Activated naive CD8-positive, alpha-beta T cell (primary cell): ENCODE measurements around the gene IGF2BP3.
"Not testable (repeated sequence)": the region's sequence is repeated elsewhere in the genome, so short reads cannot be mapped to it uniquely, and the experiment has no call there.

ENCODE experiments used
- H3K27ac Mint-ChIP-seq: one replicate; pipeline ENCODE4 v1.8.0; 2021; ENCODE audit warnings: mixed read lengths
- H3K27me3 Mint-ChIP-seq: one replicate; pipeline ENCODE4 v1.8.0; 2021; ENCODE audit warnings: mixed read lengths
- H3K36me3 Mint-ChIP-seq: one replicate; pipeline ENCODE4 v1.8.0; 2021; ENCODE audit warnings: mixed read lengths
- H3K4me1 Mint-ChIP-seq: one replicate; pipeline ENCODE4 v1.8.0; 2021; ENCODE audit warnings: low read depth, mixed read lengths
- H3K4me3 Mint-ChIP-seq: one replicate; pipeline ENCODE4 v1.8.0; 2021; ENCODE audit warnings: mild to moderate bottlenecking, mixed read lengths
- H3K9me3 Mint-ChIP-seq: one replicate; pipeline ENCODE4 v1.8.0; 2021; ENCODE audit warnings: low read depth, mixed read lengths

The IGF2BP3 gene

DNA sequence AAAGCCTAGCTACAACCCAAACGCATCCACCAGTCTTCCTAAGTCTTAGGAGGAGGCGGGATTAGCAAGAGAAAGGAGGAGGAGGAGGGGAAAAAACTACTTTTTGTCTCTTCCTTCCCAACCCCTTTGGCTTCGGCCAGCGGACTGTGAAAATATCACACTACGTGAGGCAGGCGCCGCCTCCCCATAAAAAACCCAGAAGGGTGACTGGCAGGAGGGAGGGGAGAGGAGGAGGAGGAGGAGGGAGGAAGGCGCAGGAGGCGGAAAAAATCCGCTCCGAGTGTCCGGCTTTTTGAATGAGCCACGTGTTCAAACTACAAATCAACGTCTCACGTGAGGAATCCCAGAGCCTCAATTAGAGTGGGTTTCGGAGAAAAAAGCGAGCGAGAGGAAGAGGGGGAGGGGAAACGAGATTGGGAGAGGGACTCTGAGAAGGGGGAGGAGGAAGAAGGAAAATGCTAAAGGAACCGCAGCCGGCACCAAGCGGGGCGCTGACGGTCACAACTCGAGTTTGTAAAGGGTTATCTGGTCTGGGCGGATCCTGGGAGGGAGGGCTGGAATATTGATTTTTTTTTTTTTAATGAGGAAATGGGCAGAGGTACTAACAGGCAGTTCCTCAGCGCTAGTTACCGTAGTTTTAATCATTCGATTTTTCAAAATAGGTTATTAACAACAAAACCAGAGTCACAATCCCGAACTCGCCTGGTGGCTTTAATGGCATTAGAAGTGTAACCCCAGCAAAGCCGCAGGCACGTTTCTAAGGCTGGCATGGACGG, at the start of gene IGF2BP3:
Gene IGF2BP3, minus strand, starts transcription at position 162 of the 776 bp plus-strand sequence. CDS start 381 bp downstream, outside the sequence.
- Mint-ChIP-seq H3K4me3 (peak within 1 kb of the TSS; percentile 84), H3K4me1 (peaks cover 44% of the 10 kb centered on the region), H3K27ac (peak within 1 kb of the TSS; percentile 67), H3K9me3 (no peaks in the 10 kb centered on the region), H3K27me3 (peaks cover 49% of the 10 kb centered on the region), H3K36me3 (no peaks in the 10 kb centered on the region)

DNA sequence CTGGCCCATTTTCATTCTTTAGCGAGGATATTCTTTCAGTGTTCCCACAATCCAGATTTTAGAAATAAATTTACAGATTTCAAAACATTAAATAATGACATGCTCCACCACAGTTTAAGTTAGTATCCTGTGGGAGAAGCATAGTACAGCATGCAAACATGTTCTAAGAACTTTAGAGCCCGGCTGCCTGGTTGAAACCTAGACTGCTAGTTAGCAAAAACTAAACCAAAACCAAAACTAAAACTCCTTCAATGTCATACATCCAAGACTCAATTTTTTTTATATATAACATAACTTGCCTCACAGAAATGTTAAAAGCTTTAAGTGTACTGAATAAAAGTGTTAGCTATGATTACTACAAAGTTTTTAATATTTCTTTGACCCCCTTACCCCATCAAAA, 44.5 kb upstream of the IGF2BP3 start:
- no peak overlapping the region for H3K4me3 Mint-ChIP-seq
- peak overlapping the region; percentile 80 for H3K27ac Mint-ChIP-seq
- H3K27me3 Mint-ChIP-seq: no peaks in the 10 kb centered on the region
- peaks cover 21% of the 10 kb centered on the region for H3K36me3 Mint-ChIP-seq
- H3K4me1 Mint-ChIP-seq: peaks cover 22% of the 10 kb centered on the region
- H3K9me3 Mint-ChIP-seq: no peaks in the 10 kb centered on the region

DNA sequence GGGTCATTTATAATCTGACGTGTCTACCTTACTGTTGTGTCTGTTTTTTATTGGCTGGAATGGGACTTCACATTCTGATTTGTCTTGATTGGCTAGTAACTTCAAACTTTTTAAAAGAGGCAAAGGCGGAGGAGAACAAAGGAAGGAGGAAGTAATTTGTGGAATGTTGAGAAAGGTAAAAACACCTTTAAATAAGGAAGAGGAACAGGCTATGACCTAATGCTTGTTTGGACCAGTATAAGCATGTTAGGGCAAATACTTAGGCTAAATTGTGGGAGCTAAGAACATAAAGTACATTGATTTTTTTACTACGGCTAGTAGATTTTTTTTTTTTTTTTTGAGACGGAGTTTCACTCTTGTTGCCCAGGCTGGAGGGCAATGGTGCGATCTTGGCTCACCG, 43.5 kb upstream of the IGF2BP3 start:
- H3K27me3 Mint-ChIP-seq, H3K4me3 Mint-ChIP-seq, H3K9me3 Mint-ChIP-seq: not testable (repeated sequence)
- peaks cover 22% of the 10 kb centered on the region for H3K4me1 Mint-ChIP-seq
- peaks cover 19% of the 10 kb centered on the region for H3K36me3 Mint-ChIP-seq
- H3K27ac Mint-ChIP-seq: peak overlapping the region; percentile 52

DNA sequence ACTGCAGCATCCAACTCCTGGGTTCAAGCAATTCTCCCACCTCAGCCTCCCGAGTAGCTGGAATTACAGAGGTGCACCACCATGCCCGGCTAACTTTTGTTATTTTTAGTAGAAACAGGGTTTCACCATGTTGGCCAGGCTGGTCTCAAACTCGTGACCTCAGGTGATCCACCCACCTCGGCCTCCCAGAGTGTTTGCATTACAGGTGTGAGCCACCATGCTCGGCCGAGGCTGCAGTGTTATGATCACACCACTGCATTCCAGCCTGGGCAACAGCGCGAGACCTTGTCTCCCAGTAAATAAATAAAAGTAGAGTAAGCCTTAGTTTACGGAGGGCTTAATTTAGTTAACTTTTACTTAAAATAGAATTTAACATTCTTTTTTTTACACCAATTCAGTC, 23.7 kb upstream of the IGF2BP3 start:
- no peaks in the 10 kb centered on the region for H3K9me3 Mint-ChIP-seq
- H3K4me1 Mint-ChIP-seq: peaks cover 8% of the 10 kb centered on the region
- H3K36me3 Mint-ChIP-seq: no peaks in the 10 kb centered on the region
- H3K27me3 Mint-ChIP-seq: no peaks in the 10 kb centered on the region
- no peak overlapping the region for H3K27ac Mint-ChIP-seq
- no peak overlapping the region for H3K4me3 Mint-ChIP-seq

DNA sequence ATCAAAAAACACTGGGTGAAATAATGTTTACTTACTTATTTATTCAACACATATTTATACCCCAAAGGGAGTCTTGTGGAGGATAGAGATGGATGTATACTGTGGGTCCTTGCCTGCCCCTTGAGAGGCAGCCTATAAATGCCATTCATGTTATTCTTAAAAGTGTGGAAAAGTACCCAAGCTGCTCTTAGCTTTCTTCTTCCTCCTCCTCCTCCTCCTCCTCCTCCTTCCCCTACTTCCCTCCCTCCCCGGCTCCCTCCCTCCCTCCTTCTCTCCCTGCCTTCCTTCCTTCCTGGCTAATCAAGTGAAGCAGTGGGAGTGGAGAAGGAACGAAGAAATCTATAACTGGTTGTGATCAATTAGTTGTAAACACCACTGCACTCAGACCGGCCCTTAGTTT, 21.2 kb upstream of the IGF2BP3 start:
- Mint-ChIP-seq H3K4me1 (peaks cover 8% of the 10 kb centered on the region), H3K36me3 (no peaks in the 10 kb centered on the region), H3K27me3 (no peaks in the 10 kb centered on the region), H3K9me3 (no peaks in the 10 kb centered on the region), H3K4me3 (peak overlapping the region; percentile 82), H3K27ac (no peak overlapping the region)

DNA sequence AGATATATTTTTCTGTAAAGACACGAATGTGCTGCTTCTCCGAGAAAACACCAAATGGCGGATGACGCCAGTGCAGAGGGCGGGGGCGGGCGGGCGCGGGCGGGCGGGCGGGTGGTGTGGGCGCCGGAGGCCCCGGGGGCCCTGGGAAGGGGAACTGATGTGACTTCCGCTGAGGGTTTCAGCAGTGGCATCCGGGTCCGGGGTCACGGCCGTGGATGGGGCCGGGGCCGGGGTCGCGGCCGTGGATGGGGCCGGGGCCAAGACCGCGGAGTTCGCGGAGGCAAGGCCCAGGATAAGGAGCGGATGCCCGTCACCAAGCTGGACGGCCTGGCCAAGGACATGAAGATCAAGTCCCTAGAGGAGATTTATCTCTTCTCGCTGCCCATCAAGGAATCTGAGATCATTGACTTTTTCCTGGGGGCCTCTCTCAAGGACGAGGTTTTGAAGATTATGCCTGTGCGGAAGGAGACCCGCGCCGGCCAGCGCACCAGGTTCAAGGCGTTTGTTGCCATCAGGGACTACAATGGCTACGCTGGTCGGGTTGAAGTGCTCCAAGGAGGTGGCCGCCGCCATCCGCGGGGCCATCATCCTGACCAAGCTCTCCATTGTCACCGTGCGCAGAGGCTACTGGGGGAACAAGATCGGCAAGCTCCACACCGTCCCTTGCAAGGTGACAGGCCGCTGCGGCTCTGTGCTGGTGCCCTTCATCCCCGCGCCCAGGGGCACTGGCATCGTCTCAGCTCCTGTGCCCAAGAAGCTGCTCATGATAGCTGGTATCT, 20.3 kb upstream of the IGF2BP3 start:
- Mint-ChIP-seq H3K4me1 (peaks cover 8% of the 10 kb centered on the region), H3K27ac (peak overlapping the region; percentile 84), H3K27me3 (no peaks in the 10 kb centered on the region), H3K9me3 (no peaks in the 10 kb centered on the region), H3K4me3 (peak overlapping the region; percentile 82), H3K36me3 (no peaks in the 10 kb centered on the region)

DNA sequence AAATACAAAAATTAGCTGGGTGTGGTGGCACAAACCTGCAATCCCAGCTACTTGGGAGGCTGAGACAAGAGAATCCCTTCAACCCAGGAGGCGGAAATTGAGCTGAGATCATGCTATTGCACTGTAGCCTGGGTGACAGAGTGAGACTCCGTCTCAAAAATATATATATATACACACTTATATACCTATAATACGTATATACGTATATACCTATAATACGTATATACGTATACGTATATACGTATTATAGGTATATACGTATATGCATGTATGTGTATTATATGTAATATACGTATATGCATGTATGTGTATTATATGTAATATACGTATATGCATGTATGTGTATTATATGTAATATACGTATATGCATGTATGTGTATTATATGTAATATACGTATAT, 18.4 kb upstream of the IGF2BP3 start:
- H3K4me1 Mint-ChIP-seq, H3K4me3 Mint-ChIP-seq, H3K9me3 Mint-ChIP-seq, H3K27ac Mint-ChIP-seq, H3K36me3 Mint-ChIP-seq, H3K27me3 Mint-ChIP-seq: not testable (repeated sequence)

DNA sequence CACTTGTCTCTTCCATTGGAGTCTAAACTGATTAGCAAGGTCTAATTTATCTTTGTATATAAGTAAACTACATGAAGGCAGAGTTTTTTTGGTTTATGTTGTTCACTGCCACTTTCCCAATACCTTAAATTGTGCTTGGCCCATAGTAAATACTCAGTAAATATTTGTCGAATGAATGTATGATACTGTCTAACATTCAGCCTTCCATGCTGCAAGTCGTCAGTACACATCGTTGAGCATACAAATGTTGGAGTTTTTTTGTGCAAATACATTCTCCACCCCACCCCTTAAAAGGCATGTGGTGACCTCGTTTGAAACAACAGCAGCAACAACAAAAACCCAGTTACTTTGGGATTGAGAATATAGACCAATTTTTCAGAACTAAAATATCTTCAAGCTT, 17.4 kb upstream of the IGF2BP3 start:
- Mint-ChIP-seq H3K27ac (no peak overlapping the region), H3K36me3 (no peaks in the 10 kb centered on the region), H3K27me3 (no peaks in the 10 kb centered on the region), H3K9me3 (no peaks in the 10 kb centered on the region), H3K4me1 (peaks cover 8% of the 10 kb centered on the region), H3K4me3 (no peak overlapping the region)

DNA sequence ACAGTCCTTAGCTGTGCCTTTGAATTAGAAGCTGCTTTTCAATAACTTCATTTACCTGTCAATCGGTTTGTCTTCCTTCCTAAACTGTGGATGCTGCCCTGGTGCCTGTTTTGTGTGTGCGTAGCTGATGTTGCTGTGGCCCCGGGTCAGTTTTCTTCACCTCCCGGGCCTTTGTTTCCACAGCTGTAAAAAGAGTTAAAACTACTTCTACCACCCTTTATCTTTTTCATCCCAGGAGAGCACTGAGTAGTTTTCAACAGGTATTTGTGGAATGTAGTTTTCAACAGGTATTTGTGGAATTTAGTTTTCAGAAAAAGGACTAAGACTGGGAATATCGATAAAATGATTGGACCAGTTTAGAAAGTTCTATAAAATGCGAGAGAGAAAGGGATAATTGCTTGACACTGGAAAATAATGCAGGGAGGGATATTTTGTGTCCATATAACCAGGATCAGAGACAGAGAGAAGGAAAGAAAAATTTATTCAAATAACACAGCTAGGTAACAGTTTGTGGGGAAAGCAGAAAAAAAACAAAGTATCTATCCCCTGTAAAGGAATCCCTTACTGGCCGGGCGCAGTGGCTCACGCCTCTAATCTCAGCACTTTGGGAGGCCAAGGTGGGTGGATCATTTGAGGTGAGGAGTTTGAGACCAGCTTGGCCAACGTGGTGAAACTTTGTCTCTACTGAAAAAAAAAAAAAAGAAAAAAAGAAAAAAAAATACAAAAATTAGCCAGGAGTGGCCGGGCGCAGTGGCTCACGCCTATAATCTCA, 15.9 kb upstream of the IGF2BP3 start:
- Mint-ChIP-seq H3K27me3 (peaks cover 3% of the 10 kb centered on the region), H3K4me1 (peaks cover 8% of the 10 kb centered on the region), H3K4me3 (no peak overlapping the region), H3K27ac (no peak overlapping the region), H3K9me3 (no peaks in the 10 kb centered on the region), H3K36me3 (peaks cover under 1% of the 10 kb centered on the region)

DNA sequence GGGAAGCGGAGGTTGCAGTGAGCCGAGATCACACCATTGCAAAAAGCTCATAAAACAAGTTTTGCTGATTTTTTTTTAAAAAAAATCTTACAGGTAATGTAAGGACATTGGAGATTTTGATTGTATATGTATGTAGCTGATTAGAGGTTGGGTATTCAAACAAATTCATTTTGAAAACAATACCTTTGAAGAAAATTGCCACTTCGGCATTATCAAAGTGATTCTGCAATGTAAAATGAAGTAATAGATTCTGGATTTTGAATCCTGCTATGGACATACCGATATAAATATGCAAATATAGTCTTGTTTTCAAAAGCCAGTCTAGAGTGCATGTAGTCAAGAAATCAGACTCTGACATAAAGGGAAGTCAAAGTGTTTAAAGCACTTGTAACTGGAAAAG, 12.4 kb upstream of the IGF2BP3 start:
- no peak overlapping the region for H3K4me3 Mint-ChIP-seq
- H3K27me3 Mint-ChIP-seq: peaks cover 12% of the 10 kb centered on the region
- no peaks in the 10 kb centered on the region for H3K9me3 Mint-ChIP-seq
- H3K36me3 Mint-ChIP-seq: peaks cover 2% of the 10 kb centered on the region
- H3K27ac Mint-ChIP-seq: no peak overlapping the region
- no peaks in the 10 kb centered on the region for H3K4me1 Mint-ChIP-seq

DNA sequence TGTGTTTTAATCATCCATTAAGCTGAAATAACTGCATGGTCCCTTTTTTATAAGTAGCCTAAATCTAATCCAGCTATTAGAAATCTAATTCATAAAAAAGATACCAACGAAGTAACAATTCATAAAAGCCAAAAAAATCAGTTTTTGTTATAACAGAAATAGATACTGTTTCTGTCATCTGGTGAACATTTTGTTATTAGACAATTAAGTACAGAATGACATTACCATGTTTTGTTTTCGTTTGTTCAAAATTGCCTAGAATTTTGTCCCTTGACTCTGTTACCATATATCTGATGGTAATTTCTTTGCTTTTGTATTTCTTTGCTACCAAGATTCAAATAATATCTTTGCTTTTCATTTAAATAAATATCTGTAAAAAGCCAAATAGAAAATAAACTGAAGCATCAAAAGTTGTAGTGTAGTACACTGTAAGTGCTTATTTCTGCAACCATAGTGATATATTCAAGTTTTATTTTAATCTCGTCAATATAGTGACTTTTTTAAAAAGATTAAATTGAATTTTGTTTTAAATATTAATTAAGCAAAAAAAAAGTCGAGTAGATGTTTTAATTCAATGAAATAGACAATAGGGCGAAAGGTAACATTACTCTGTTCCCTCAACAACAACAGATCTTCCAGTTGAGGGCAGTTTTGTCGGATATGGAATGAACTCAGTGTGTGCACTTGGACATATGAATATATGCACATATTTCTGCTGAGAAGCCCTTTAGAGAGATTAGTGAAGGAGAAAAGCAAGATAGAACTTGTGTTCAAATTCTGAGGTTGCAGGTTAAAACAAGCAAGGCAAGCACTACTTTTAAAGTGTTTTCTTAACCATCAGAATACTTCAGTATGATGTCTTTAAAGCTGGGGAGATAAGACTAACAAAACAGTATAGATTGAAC, 7.9 kb upstream of the IGF2BP3 start:
- H3K27ac Mint-ChIP-seq: no peak overlapping the region
- H3K4me3 Mint-ChIP-seq: no peak overlapping the region
- H3K27me3 Mint-ChIP-seq: peaks cover 36% of the 10 kb centered on the region
- H3K9me3 Mint-ChIP-seq: no peaks in the 10 kb centered on the region
- peaks cover 10% of the 10 kb centered on the region for H3K4me1 Mint-ChIP-seq
- peaks cover 2% of the 10 kb centered on the region for H3K36me3 Mint-ChIP-seq

DNA sequence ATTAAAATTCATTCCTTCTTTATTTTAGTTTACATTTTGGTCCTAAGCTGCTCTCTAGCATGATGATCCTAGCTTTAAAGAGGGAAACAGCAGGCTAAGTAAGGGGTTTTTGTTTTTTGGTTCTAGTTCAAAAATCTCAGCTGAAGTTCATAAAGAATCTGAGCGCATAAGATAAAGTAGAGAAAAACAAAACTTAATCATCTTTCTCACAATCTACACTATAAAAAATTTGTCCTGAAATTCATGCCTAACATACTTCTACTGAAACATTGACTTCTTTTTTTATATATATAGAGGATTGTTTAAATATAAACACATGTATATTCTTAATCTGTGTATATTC, 6.8 kb upstream of the IGF2BP3 start:
- Mint-ChIP-seq H3K36me3 (peaks cover 2% of the 10 kb centered on the region), H3K9me3 (no peaks in the 10 kb centered on the region), H3K4me3 (no peak overlapping the region), H3K27ac (no peak overlapping the region), H3K27me3 (peaks cover 43% of the 10 kb centered on the region), H3K4me1 (peaks cover 12% of the 10 kb centered on the region)

DNA sequence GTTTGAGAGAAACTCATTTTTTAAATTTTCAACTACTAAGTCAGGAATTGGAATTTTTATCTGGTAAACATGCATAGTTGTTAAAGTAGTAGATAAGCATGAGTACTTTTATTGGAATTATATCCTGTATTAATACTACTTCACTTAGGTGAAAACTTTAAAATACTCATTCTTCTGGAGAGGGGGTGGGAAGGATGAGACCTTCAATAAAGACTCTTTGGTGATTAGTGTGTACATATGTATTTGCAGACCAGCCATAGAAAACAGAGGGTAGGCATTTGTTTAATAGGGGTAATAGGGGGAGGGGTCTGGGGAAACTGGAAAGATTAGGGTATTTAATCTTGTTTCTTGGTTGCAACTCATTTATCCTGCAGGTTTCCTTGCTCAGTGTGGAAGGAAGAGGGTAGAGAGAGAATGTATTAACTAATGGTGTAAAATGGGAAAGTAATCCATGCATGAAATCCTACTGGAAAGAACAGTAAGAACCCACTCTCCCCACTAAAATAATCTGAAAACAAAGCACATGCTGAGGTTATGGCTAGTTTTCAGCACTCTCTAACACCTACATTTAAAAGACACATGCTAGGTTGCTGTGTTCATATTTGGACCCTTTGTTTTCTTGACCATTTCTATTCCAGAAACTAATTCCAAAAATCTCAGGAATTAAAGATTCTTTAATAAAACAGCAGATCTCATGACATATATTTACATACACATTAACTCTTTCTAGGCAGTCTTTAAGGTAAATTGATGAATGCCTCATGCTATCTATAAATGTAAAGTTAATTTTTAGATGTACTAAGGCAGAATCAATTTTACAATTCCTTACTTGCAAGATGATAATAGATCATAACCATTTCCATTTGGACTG, 6.2 kb upstream of the IGF2BP3 start:
- Mint-ChIP-seq H3K36me3 (peaks cover 2% of the 10 kb centered on the region), H3K4me3 (no peak overlapping the region), H3K27ac (no peak overlapping the region), H3K4me1 (peaks cover 15% of the 10 kb centered on the region), H3K27me3 (peaks cover 46% of the 10 kb centered on the region), H3K9me3 (no peaks in the 10 kb centered on the region)

DNA sequence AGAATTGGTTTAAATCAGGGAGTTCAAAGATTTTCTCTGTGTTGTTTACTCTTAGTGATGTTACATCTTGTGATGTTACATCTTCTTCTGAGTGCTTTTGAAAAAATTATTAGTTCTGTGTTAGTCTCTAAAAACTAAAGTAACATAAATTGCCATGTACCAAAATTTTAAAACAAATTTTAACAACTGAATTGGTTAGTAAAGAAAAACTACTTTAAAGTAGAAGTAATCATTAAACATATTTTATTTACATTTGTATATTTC, 5.2 kb upstream of the IGF2BP3 start:
- Mint-ChIP-seq H3K4me3 (no peak overlapping the region), H3K27me3 (peaks cover 47% of the 10 kb centered on the region), H3K36me3 (no peaks in the 10 kb centered on the region), H3K27ac (no peak overlapping the region), H3K9me3 (no peaks in the 10 kb centered on the region), H3K4me1 (peaks cover 23% of the 10 kb centered on the region)
